Pulmonary artery endothelial cell (primary cell): ENCODE results near the gene MICA. TPM values are rescaled to one million over a fixed set of nuclear protein-coding genes. Genes with fewer than 3 reads are reported as not detected.
"Not testable (repeated sequence)": the region's sequence is repeated elsewhere in the genome, so short reads cannot be mapped to it uniquely, and the experiment has no call there.

Experiments used
- DNase-seq: peaks from one replicate; pipeline ENCODE4 v3.0.0-alpha.2; 2011; ENCODE audit warnings: low read depth, low spot score
- total RNA-seq: library from RNA; depleted of rRNA; stranded (reverse); fragments of >200 nt; gene quantifications from 2 replicates; pipeline ENCODE4 v1.2.3, GENCODE V29; 2014

Gene MICA
- total RNA-seq: 52.4 and 72.9 TPM in 2 replicates

DNA sequence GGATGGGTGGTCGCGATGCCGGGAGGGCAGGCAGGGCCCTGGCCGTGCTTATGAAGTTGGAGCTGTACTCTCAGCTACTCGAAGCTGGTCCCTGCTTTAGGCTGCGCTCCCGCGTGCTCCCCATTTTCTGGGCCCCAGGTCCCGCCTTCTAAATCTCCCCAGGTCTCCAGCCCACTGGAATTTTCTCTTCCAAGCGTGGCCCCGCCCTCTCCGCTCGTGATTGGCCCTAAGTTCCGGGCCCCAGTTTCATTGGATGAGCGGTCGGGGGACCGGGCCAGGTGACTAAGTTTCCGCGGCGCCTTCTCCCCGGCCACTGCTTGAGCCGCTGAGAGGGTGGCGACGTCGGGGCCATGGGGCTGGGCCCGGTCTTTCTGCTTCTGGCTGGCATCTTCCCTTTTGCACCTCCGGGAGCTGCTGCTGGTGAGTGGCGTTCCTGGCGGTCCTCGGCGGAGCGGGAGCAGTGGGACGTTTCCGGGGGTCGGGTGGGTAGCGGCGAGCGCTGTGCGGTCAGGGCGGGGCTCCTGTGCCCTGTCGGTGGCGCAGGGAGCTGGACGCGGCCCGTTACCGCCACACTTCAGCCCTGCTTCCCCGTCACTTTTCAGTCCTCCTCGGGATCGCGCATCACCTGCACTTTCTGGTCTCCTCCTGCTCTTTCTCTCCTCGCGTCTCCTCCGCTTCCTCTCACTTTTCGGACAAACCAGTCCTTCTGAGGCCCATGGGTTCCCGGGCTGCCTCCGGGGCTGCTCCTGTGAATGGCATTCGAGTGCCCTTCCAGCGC lies at the start of gene MICA:
TSS of gene MICA (plus strand) at position 313 of the 778 bp plus-strand sequence. CDS start at position 351, 38 bp downstream.
- peak; percentile 64 for DNase-seq

- DNase-seq: no peak
These were observed 49.1 kb upstream of the MICA start for GRCh38 chr6:31354158-31354863.

GRCh38 chr6:31354864-31355582 lies 48.4 kb upstream of the MICA start:
- DNase-seq: no peak

- DNase-seq: no peak
These were observed 47.8 kb upstream of the MICA start for GRCh38 chr6:31355583-31355948.

DNA sequence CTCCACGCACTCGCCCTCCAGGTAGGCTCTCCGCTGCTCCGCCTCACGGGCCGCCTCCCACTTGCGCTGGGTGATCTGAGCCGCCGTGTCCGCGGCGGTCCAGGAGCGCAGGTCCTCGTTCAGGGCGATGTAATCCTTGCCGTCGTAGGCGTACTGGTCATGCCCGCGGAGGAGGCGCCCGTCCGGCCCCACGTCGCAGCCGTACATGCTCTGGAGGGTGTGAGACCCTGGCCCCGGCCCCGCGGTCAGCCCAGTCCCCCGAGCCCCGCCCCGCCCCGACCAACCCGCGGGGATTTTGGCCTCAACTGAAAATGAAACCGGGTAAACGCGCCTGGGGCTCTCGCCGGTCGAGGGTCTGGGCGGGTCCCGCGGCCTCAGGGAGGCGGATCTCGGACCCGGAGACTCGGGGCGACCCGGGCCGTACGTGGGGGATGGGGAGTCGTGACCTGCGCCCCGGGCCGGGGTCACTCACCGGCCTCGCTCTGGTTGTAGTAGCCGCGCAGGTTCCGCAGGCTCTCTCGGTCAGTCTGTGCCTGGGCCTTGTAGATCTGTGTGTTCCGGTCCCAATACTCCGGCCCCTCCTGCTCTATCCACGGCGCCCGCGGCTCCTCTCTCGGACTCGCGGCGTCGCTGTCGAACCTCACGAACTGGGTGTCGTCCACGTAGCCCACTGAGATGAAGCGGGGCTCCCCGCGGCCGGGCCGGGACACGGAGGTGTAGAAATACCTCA lies 47.0 kb upstream of the MICA start:
- DNase-seq: no peak

DNA sequence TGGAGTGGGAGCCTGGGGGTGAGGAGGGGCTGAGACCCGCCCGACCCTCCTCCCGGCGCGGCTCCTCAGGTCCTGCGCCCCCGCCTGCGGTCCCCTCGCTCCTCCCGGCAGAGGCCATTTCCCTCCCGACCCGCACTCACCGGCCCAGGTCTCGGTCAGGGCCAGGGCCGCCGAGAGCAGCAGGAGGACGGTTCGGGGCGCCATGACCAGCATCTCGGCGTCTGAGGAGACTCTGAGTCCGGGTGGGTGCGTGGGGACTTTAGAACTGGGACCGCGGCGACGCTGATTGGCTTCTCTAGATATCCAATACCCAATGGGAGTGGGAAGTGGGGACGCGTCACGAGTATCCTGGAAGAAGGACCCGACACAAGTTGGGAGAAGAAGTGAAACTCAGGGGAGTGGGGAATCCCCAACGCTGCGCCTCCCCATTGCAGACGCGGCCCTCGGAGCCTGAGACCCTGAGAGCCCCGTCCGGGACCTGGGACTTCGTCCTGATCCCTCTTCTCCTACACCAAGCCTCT lies 46.4 kb upstream of the MICA start, which contains the start of gene HLA-B:
TSS of gene HLA-B (minus strand) at position 234 of the 521 bp plus-strand sequence. CDS start at position 213, 21 bp downstream.
- DNase-seq: peak; percentile 69

DNA sequence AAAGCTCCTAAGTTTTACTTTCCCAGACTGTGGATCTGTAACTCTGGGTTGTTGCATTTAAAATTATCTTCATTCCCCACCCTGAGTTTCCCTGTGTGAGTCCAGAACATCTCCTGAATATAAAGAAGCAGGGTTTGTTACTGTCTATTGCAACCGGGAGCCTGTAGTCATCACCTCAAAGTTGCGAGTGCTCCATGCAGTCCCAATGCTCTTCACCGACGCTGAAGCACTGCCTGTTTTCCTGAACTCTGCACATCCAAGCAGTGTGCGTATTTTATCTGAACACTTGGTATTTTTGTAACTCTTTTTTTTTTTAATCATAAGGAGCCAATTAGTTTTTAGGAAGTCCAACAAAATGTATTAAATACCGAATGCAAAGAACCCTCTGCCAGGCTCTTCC lies 45.5 kb upstream of the MICA start:
- DNase-seq: no peak

- DNase-seq: no peak
These were observed 45.1 kb upstream of the MICA start for GRCh38 chr6:31358302-31358701.

DNA sequence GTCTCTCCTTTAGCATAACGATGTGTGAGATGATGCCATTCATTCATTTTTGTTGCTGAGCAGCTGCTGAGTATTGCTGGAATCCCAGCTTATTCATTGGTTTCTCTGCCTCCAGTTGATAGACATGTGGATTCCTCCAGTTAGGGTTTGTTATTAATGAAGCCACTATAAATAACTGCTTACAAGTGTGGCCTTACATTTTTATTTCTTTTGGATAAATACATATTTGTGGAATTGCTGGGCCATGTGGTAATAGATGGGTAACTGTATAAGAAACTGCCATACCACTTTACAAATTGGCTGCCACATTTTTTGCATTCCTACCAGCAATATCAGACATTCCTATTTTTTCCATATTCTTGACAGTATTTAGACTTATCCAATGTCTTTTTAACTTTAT lies 43.8 kb upstream of the MICA start:
- no peak for DNase-seq

DNA sequence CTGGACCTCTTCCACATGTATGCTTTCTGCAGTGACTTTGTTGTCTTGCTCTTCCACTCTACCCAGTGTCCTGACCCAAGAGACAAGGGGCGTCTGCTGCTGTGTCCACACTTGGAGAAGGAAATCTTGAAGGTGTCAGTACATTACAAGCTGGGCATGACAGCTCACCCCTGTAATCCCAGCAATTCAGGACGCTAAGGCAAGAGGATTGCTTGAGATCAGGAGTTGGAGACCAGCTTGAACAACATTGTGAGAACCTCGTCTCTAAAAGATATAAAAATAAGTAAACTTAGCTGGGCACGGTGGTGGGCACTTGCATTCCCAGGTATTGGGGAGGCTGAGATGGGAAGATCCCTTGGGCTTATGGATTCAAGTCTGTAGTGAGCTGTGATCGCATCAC lies 40.6 kb upstream of the MICA start:
- DNase-seq: no peak

GRCh38 chr6:31363811-31364210 lies 39.6 kb upstream of the MICA start:
- DNase-seq: no peak

DNA sequence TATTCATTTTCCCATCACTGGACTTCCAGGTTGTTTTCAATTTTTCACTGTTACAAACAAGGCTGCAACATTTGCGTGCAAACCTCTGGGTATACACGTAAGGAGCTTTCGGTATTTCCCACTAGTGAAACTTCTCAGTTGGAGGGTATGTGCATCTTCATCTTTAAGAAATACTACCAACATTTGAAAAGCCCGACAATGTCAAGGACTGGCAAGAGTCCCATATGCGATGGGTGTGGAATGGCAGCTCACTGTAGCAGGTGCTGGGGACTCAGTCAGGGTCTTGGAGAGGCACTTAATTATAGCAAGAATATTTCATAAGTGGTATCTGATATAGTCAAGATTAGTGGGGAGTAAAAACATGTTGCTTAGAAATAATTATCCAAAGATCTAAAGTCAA lies 37.5 kb upstream of the MICA start:
- no peak for DNase-seq

GRCh38 chr6:31366693-31367470 lies 36.5 kb upstream of the MICA start:
- peak; percentile 40 for DNase-seq

- DNase-seq: no peak
These were observed 34.9 kb upstream of the MICA start for GRCh38 chr6:31368461-31368860.

DNA sequence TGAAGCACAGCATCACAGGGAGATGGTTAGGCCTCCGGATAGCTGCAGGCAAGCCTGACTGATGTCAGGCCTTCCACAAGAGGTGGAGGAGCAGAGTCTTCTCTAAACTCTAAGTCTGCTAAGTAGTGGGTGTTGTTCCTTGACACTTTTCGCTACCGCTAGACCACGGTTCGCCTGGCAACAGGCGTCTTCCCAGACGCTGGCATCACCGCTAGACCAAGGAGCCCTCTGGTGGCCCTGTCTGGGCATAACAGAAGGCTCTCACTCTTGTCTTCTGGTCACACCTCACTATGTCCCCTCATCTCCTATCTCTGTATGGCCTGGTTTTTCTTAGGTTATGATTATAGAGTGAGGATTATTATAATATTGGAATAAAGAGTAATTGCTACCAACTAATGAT lies 29.3 kb upstream of the MICA start:
- not testable (repeated sequence) for DNase-seq

DNA sequence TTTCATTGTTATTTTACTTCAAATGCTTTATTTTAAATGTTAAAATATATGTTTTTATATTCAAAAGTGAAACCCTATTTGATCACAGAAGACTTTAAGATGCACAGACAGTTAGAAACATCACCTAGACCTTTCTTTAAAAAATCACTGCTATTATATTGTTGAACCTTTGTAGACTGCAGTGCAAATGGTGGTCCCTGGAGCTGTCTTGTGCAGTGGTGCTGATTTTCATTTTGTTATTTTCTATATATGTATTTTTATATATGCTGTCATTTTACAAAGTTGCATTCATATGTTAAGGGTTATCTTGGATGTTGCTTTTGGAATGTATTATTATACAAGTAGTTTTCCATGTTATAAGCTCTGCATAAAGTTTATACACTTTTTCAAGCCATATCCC lies 27.7 kb upstream of the MICA start:
- no peak for DNase-seq

- DNase-seq: no peak
These were observed 26.4 kb upstream of the MICA start for GRCh38 chr6:31377029-31377428.

- no peak for DNase-seq
These were observed 25.2 kb upstream of the MICA start for GRCh38 chr6:31378062-31378720.

DNA sequence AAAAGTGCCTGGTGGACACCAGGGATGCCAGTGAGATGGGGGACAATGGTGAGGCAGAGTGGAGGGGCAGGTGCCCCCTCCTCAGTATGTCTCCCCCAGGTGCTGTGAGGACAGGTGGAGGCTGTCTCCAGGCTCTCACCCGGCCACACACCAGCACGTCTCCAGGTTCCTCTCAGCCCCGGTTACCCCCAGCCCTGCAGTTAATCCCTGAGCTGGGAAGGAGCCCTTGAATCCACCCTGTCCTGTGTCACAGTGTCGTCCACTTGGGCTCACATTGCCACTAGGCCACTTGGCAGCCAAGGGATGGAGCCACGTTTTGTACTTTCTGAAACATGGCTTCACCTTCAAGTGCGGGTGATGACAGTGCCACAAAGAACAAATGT lies 24.7 kb upstream of the MICA start:
- DNase-seq: no peak

GRCh38 chr6:31379850-31380249 lies 23.5 kb upstream of the MICA start:
- no peak for DNase-seq
